GM23248 (cell line): Measurements from ENCODE around the gene GDF9. TPM values are rescaled to one million over a fixed set of nuclear protein-coding genes. Genes with fewer than 3 reads are reported as not detected.

Experiments used
- DNase-seq: peaks from one replicate; pipeline ENCODE4 v3.0.0-alpha.2; 2015
- H2AFZ ChIP-seq: fragments of 200-600 bp; sonication (generic); 2 replicates; pipeline ENCODE4 v1.6.1; 2016; ENCODE audit warnings: antibody characterized with exemption
- H3F3A ChIP-seq: fragments of 200-600 bp; sonication (generic); 2 replicates; pipeline ENCODE4 v1.6.1; 2016; ENCODE audit warnings: mild to moderate bottlenecking, antibody characterized with exemption, mixed run types; ENCODE audit not compliant: insufficient read depth
- H3K27ac ChIP-seq: fragments of 200-600 bp; sonication (generic); 2 replicates; pipeline ENCODE4 v1.5.1; 2016; ENCODE audit warnings: mild to moderate bottlenecking
- H3K27me3 ChIP-seq: fragments of 200-600 bp; sonication (generic); replicated peaks from 2 replicates; pipeline ENCODE4 v1.6.1; 2016; ENCODE audit warnings: mild to moderate bottlenecking; ENCODE audit not compliant: insufficient read depth
- H3K36me3 ChIP-seq: fragments of 200-600 bp; sonication (generic); 2 replicates; pipeline ENCODE4 v1.6.1; 2016; ENCODE audit warnings: low read depth, mild to moderate bottlenecking
- H3K4me1 ChIP-seq: fragments of 200-600 bp; sonication (generic); 2 replicates; pipeline ENCODE4 v1.6.1; 2016; ENCODE audit warnings: mild to moderate bottlenecking; ENCODE audit not compliant: insufficient read depth
- H3K4me2 ChIP-seq: fragments of 200-600 bp; sonication (generic); one replicate; pipeline ENCODE4 v1.6.1; 2016; ENCODE audit warnings: mild to moderate bottlenecking; ENCODE audit not compliant: unreplicated experiment
- H3K4me3 ChIP-seq: fragments of 200-600 bp; sonication (generic); 2 replicates; pipeline ENCODE4 v1.5.1; 2016; ENCODE audit warnings: mild to moderate bottlenecking
- H3K79me2 ChIP-seq: fragments of 200-600 bp; sonication (generic); 2 replicates; pipeline ENCODE4 v1.6.1; 2016; ENCODE audit warnings: mild to moderate bottlenecking; ENCODE audit not compliant: insufficient read depth
- H3K9ac ChIP-seq: fragments of 200-600 bp; sonication (generic); 2 replicates; pipeline ENCODE4 v1.6.1; 2016; ENCODE audit warnings: mild to moderate bottlenecking
- H3K9me2 ChIP-seq: fragments of 200-600 bp; sonication (generic); 2 replicates; pipeline ENCODE4 v1.6.1; 2016; ENCODE audit warnings: mixed run types, mild to moderate bottlenecking, moderate library complexity; ENCODE audit not compliant: insufficient read depth
- H3K9me3 ChIP-seq: fragments of 200-600 bp; sonication (generic); one replicate; pipeline ENCODE4 v1.6.1; 2017; ENCODE audit warnings: low read depth
- H4K20me1 ChIP-seq: fragments of 200-600 bp; sonication (generic); 2 replicates; pipeline ENCODE4 v1.6.0; 2016; ENCODE audit not compliant: insufficient read depth
- EZH2 ChIP-seq: fragments of 200-600 bp; sonication (generic); IDR thresholded peaks from 2 replicates; pipeline ENCODE4 v1.6.1; 2018; ENCODE audit warnings: antibody characterized with exemption, mild to moderate bottlenecking; ENCODE audit not compliant: insufficient read depth, poor library complexity, severe bottlenecking
- EZH2phosphoT487 ChIP-seq: fragments of 200-600 bp; sonication (generic); IDR thresholded peaks from 2 replicates; pipeline ENCODE4 v1.6.1; 2018; ENCODE audit warnings: antibody characterized with exemption, moderate library complexity, mild to moderate bottlenecking, low read depth; ENCODE audit not compliant: insufficient read depth
- WGBS, 2 experiments: methylation state at CpG; one replicate each; pipeline ENCODE4 v1.1.6; 2015 to 2017; ENCODE audit warnings: low lambda C conversion rate in 2 of 2, low coverage in 1 of 2; ENCODE audit errors: missing lambda C conversion rate in 2 of 2; 5-methylcytosine and 5-hydroxymethylcytosine counted together
- in situ Hi-C: fragments of 300-500 bp; cut with MboI; formaldehyde crosslinking; loops from 2 replicates; pipeline ENCODE4 v1.15.0; 2020
- polyA plus RNA-seq: library from polyadenylated mRNA; unstranded; fragments of >200 nt; fragmentation: Nextera tagmentation; extraction: Ambion mirVana; gene quantifications from 2 replicates; pipeline ENCODE4 v1.2.1, GENCODE V29; 2016
- small RNA-seq: library from RNA; depleted of rRNA; stranded (forward); fragments of <200 nt; gene quantifications from one replicate; pipeline ENCODE3, GENCODE V24; 2014; ENCODE audit warnings: low read depth, low replicate concordance
- total RNA-seq: library from RNA; depleted of rRNA; stranded (reverse); fragments of >200 nt; shearing (Covaris generic); gene quantifications from 2 replicates; pipeline ENCODE4 v1.2.3, GENCODE V29; 2014; rRNA removed

The GDF9 gene
- total and polyA plus RNA-seq, 2 experiments from 2014 or later, result 0.32 TPM; not detected in 1

DNA sequence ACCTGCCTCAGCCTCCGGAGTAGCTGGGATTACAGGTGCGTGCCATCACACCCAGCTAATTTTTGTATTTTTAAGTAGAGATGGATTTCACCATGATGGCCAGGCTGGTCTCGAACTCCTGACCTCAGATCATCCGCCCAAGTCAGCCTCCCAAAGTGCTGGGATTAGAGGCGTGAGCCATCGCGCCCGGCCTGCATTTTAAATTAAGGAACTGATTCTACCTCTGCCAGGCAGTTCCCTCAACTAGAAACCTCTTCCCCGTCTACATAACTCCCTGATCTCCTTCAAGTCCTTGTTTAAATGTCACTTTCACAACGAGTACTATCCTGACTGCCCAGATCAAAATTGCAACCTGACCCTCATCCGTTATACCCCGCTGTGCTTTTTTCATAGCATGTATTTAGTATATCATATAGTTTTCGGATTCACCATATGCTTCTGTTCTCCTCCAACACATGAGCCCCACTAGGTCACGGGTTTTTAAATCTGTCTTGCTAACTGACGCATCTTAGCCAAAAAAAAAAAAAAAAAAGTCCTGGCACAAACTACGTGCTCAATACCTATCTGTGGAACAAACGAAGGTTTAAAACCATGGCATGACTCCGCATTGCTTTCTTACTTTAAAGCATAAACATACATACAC lies 54.0 kb downstream of the GDF9 start:
- Histone ChIP-seq H3K9me3 (no peaks in the 10 kb centered on the region), H3F3A (peaks cover 10% of the 10 kb centered on the region), H3K4me2 (no peak overlapping the region), H3K4me1 (peaks cover 8% of the 10 kb centered on the region; the same call in 1 of the 2 replicates), H3K9ac (no peak overlapping the region), H3K36me3 (no peaks in the 10 kb centered on the region), H3K9me2 (no peaks in the 10 kb centered on the region), H3K79me2 (no peaks in the 10 kb centered on the region), H2AFZ (no peak overlapping the region), H3K27me3 (peaks cover 23% of the 10 kb centered on the region), H3K27ac (no peak overlapping the region), H3K4me3 (no peak overlapping the region), H4K20me1 (no peaks in the 10 kb centered on the region)
- 69% methylated on average over 17 to 18 of the region's 18 CpGs for WGBS, 2 experiments
- TF ChIP-seq EZH2, result no peak
- TF ChIP-seq EZH2phosphoT487, result no peak
- in situ Hi-C loops, result loop anchor here (25.0 kb wide), 1 partner anchor 425 kb away; no protein-coding TSS in a partner anchor
- DNase-seq, result no peak

Small RNAs within 50 kb of the gene (small RNA-seq; reads per million reads assigned to genes)
- gene RNA5SP192, result not detected

Other genes starting within 250 kb of the GDF9 start
- not detected in 2 replicates for gene IL13, start 208.3 kb downstream of the GDF9 start, total RNA-seq
- not detected in 2 replicates for gene IL13, start 208.3 kb downstream of the GDF9 start, polyA plus RNA-seq
- gene IL4, start 192.5 kb downstream of the GDF9 start, total RNA-seq, result not detected in 2 replicates
- 0.34 TPM in 1 of 2 replicates, not detected in the other for gene IL4, start 192.5 kb downstream of the GDF9 start, polyA plus RNA-seq
- 6.8 TPM in 2 replicates for gene KIF3A, start 128.9 kb downstream of the GDF9 start, total RNA-seq
- 13.9 and 18.8 TPM in 2 replicates for gene KIF3A, start 128.9 kb downstream of the GDF9 start, polyA plus RNA-seq
- not detected in 2 replicates for gene CCNI2, start 119.0 kb downstream of the GDF9 start, total RNA-seq
- 0.51 and 0.73 TPM in 2 replicates for gene CCNI2, start 119.0 kb downstream of the GDF9 start, polyA plus RNA-seq
- gene SEPTIN8, start 89.2 kb downstream of the GDF9 start, total RNA-seq, result 36.5 and 41.9 TPM in 2 replicates
- gene SEPTIN8, start 89.2 kb downstream of the GDF9 start, polyA plus RNA-seq, result 26.9 and 28.8 TPM in 2 replicates
- not detected in 2 replicates for gene SOWAHA, start 53.2 kb downstream of the GDF9 start, total RNA-seq
- not detected in 2 replicates for gene SOWAHA, start 53.2 kb downstream of the GDF9 start, polyA plus RNA-seq
- 9.9 and 13.2 TPM in 2 replicates for gene SHROOM1, start 35.8 kb downstream of the GDF9 start, total RNA-seq
- gene SHROOM1, start 35.8 kb downstream of the GDF9 start, polyA plus RNA-seq, result 3.8 and 3.9 TPM in 2 replicates
- gene UQCRQ, start 173 bp upstream of the GDF9 start, total RNA-seq, result 77.9 and 138 TPM in 2 replicates
- gene UQCRQ, start 173 bp upstream of the GDF9 start, polyA plus RNA-seq, result 1,006 and 1,056 TPM in 2 replicates
- gene LEAP2, start 7.2 kb upstream of the GDF9 start, total RNA-seq, result 0.13 TPM in 1 of 2 replicates, not detected in the other
- 0.33 and 0.67 TPM in 2 replicates for gene LEAP2, start 7.2 kb upstream of the GDF9 start, polyA plus RNA-seq
- 47.3 and 51.9 TPM in 2 replicates for gene AFF4, start 97.2 kb upstream of the GDF9 start, total RNA-seq
- 38.3 and 41.7 TPM in 2 replicates for gene AFF4, start 97.2 kb upstream of the GDF9 start, polyA plus RNA-seq
- gene ZCCHC10, start 160.1 kb upstream of the GDF9 start, total RNA-seq, result 9.5 and 13.0 TPM in 2 replicates
- 22.6 and 23.1 TPM in 2 replicates for gene ZCCHC10, start 160.1 kb upstream of the GDF9 start, polyA plus RNA-seq
- gene HSPA4, start 185.5 kb upstream of the GDF9 start, total RNA-seq, result 101 and 123 TPM in 2 replicates
- 105 and 111 TPM in 2 replicates for gene HSPA4, start 185.5 kb upstream of the GDF9 start, polyA plus RNA-seq